Adipocyte (in vitro differentiated cells): ENCODE data around the gene KLF4.
A peak's percentile ranks its signal among the peaks of the same experiment; 100 is the strongest.

Experiments
- DNase-seq: peaks from one replicate; pipeline ENCODE4 v3.0.0-alpha.2; 2015; ENCODE audit warnings: low read depth
- H3K27me3 ChIP-seq: replicated peaks from 2 replicates; pipeline ENCODE4 v1.7.0; 2013; ENCODE audit warnings: mild to moderate bottlenecking, low read length, moderate library complexity; ENCODE audit not compliant: control insufficient read depth, insufficient read depth
- H3K36me3 ChIP-seq: 2 replicates; pipeline ENCODE4 v1.7.0; 2013; ENCODE audit warnings: low read length, mild to moderate bottlenecking, moderate library complexity; ENCODE audit not compliant: control insufficient read depth, insufficient read depth, severe bottlenecking
- H3K4me1 ChIP-seq: 2 replicates; pipeline ENCODE4 v1.7.0; 2013; ENCODE audit warnings: mild to moderate bottlenecking, low read length, moderate library complexity; ENCODE audit not compliant: control insufficient read depth, insufficient read depth
- H3K4me3 ChIP-seq: 2 replicates; pipeline ENCODE4 v1.7.0; 2013; ENCODE audit warnings: mild to moderate bottlenecking, low read length, moderate library complexity
- H3K9ac ChIP-seq: 2 replicates; pipeline ENCODE4 v1.7.0; 2013; ENCODE audit warnings: mild to moderate bottlenecking, low read length, moderate library complexity
- H3K9me3 ChIP-seq: 2 replicates; pipeline ENCODE4 v1.7.0; 2013; ENCODE audit warnings: mild to moderate bottlenecking, low read length, moderate library complexity; ENCODE audit not compliant: control insufficient read depth

KLF4 gene

DNA sequence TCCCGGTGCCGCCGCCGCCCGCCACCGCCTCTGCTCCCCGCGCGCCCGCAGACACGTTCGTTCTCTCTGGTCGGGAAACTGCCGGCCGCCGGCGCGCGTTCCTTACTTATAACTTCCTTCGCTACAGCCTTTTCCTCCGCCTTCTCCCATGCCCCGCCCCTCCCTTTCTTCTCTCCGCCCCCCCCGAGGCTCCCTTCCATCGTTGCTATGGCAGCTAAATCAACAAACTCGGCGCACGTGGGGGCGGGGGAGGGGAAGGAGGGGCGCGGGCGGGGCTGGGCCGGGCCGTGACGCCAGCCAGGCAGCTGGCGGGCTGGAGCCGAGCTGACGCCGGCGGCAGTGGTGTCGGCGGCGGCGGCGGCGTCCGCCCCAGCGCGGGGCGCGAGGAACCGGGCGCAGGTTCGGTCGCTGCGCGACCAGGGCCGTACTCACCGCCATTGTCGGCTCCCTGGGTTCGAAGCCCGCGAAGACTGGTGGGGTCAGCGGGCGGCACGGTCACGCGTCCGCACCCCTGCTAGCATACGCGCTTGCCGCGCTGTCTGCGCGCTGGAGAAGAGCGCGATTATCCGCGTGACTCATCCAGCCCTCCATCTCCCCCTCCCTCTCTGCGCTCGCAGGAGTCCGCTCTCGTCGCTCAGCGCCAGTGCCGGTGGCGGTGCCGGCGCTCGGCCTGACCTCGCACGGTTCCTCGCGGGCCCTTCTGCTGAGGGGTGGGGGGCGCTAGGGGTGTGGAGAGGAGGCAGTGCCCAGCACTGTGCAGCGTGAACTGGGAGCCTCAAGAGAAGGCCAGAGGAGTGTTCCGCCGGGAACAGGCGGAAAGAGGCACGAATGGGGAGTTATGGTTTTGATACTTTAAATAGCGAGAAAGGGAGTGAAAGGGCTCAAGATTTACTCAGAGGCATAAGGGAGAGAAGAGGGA lies at the start of gene KLF4:
TSS of gene KLF4 (minus strand) at position 83 of the 919 bp plus-strand sequence. CDS start 597 bp downstream, outside the sequence.
- peak; percentile 98 for DNase-seq
- Histone ChIP-seq H3K27me3 (no peaks in the 10 kb centered on the region), H3K4me1 (peaks cover 32% of the 10 kb centered on the region)

DNA sequence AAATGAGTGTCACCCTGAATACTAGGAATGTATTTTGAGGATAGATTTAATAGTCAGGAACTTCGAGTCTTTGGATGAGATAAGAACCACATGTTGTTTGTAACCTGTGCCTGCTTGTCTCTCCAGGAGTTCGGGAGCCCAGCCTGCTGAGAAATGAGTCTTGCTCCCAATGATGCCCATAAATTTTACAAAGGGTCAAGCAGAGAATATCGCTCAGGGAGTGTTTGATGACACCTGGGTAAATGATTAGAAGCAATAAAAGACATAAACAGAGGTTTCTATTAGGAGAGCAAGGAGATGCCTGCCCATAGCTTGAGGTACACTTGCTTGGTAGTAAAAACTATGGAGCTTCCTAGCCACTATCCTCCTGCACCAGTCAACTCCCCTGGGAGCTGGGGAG lies 46.9 kb upstream of the KLF4 start:
- no peak overlapping the region for H3K9ac ChIP-seq

More for the DNA sequence above, at the start of gene KLF4:
- no peaks in the 10 kb centered on the region for H3K9me3 ChIP-seq
- peak within 1 kb of the TSS; percentile 92 for H3K4me3 ChIP-seq
- peak within 1 kb of the TSS; percentile 90 for H3K9ac ChIP-seq
- H3K36me3 ChIP-seq = peaks cover 19% of the 10 kb centered on the region

DNA sequence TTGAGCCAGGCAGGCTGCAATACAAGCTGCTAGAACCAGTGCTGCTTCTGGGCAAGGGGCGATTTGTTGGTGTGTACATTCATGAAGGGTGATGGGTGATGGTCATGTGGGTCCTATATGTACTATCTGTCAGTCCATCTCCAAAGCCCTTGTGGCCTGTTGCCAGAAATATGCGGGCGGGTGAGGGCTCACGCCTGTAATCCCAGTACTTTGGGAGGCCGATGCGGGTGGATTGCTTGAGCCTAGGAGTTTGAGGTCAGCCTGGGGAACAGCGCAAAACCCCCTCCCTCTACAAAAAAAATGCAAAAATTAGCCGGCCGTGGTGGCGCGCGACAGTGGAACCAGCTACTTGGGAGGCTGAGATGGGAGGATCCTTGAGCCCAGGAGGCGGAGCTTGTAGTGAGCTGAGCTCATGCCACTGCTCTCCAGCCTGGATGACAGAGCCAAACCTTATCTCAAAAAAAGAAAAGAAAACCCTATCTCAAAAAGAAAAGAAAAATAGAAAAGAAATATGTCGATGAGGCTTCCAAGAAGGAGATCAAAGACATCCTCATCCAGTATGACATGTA lies 45.0 kb upstream of the KLF4 start:
- H3K4me1 ChIP-seq = peaks cover 15% of the 10 kb centered on the region
- H3K36me3 ChIP-seq = no peaks in the 10 kb centered on the region
- H3K9ac ChIP-seq = no peak overlapping the region
- H3K27me3 ChIP-seq = no peaks in the 10 kb centered on the region
- DNase-seq = no peak
- H3K4me3 ChIP-seq = no peak overlapping the region
- H3K9me3 ChIP-seq = no peaks in the 10 kb centered on the region

More for the DNA sequence above, 46.9 kb upstream of the KLF4 start:
- peaks cover 27% of the 10 kb centered on the region for H3K4me1 ChIP-seq
- H3K36me3 ChIP-seq = no peaks in the 10 kb centered on the region
- H3K9me3 ChIP-seq = no peaks in the 10 kb centered on the region
- no peak overlapping the region for H3K4me3 ChIP-seq
- H3K27me3 ChIP-seq = no peaks in the 10 kb centered on the region
- DNase-seq = no peak

DNA sequence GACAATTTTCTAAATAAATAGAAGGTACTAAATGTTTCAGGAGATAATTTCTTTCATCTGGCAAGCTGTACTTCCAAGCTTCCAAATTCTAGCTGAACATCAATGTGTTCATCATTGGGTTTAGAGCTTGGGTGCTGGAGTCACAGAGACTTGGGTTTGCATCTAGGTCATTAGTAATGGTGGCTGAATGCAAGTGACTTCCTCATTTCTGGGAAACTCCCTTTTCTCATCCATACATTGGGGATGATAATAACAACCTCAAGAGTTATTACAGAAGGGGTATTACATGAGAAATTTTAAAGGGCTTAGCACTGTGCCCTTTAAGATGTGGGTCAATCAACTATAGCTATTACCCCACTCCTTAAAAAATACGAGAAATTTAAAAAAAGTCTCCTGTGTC lies 41.1 kb upstream of the KLF4 start:
- Histone ChIP-seq H3K9me3 (no peaks in the 10 kb centered on the region), H3K36me3 (no peaks in the 10 kb centered on the region), H3K4me1 (peaks cover 3% of the 10 kb centered on the region), H3K4me3 (no peak overlapping the region), H3K9ac (no peak overlapping the region), H3K27me3 (no peaks in the 10 kb centered on the region)
- DNase-seq = no peak

GRCh38 chr9:107528686-107529085 lies 39.1 kb upstream of the KLF4 start:
- no peak overlapping the region for H3K4me3 ChIP-seq
- no peaks in the 10 kb centered on the region for H3K9me3 ChIP-seq
- H3K27me3 ChIP-seq = no peaks in the 10 kb centered on the region
- H3K36me3 ChIP-seq = no peaks in the 10 kb centered on the region
- no peak for DNase-seq
- peaks cover 3% of the 10 kb centered on the region for H3K4me1 ChIP-seq
- H3K9ac ChIP-seq = no peak overlapping the region

DNA sequence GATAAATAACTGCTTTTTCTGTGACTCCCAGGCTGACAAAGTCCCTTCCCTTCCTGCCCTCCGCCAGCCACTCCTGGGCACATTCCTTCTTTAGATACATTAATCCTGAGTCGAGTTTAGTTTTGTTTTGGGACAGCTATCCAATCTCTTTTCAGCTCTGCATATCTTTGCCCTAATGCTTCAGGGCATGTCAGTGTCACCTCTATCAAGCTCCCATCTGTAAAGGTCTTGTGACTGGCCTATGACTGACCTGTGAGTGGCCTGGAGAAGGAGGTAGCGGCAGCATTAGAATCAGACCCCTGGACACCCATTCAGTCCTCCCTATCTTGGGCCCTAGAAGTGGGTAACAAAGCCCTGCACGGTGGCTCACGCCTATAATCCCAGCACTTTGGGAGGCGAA lies 34.0 kb upstream of the KLF4 start:
- Histone ChIP-seq H3K4me3 (no peak overlapping the region), H3K4me1 (peaks cover 3% of the 10 kb centered on the region), H3K27me3 (no peaks in the 10 kb centered on the region), H3K9ac (no peak overlapping the region), H3K9me3 (peaks cover 3% of the 10 kb centered on the region), H3K36me3 (no peaks in the 10 kb centered on the region)
- no peak for DNase-seq

DNA sequence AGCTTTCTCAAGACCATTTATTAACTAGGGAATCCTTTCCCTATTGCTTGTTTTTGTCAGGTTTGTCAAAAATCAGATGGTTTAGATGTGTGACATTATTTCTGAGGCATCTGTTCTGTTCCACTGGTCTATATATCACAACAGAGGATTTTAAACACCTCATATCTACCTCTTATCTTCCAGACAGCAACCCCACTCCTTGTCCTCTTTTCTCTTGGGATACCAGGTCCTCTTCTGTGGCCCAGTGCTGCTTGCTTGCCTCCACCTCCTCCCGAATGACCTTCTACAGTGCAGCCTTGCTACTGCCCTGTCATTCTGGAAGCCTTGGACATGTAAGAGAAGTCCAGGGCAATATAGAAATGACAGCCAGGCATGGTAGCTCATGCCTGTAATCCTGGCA lies 30.6 kb upstream of the KLF4 start:
- Histone ChIP-seq H3K27me3 (no peaks in the 10 kb centered on the region), H3K9me3 (peaks cover 3% of the 10 kb centered on the region), H3K4me1 (no peaks in the 10 kb centered on the region), H3K9ac (no peak overlapping the region), H3K36me3 (no peaks in the 10 kb centered on the region), H3K4me3 (no peak overlapping the region)
- no peak for DNase-seq

DNA sequence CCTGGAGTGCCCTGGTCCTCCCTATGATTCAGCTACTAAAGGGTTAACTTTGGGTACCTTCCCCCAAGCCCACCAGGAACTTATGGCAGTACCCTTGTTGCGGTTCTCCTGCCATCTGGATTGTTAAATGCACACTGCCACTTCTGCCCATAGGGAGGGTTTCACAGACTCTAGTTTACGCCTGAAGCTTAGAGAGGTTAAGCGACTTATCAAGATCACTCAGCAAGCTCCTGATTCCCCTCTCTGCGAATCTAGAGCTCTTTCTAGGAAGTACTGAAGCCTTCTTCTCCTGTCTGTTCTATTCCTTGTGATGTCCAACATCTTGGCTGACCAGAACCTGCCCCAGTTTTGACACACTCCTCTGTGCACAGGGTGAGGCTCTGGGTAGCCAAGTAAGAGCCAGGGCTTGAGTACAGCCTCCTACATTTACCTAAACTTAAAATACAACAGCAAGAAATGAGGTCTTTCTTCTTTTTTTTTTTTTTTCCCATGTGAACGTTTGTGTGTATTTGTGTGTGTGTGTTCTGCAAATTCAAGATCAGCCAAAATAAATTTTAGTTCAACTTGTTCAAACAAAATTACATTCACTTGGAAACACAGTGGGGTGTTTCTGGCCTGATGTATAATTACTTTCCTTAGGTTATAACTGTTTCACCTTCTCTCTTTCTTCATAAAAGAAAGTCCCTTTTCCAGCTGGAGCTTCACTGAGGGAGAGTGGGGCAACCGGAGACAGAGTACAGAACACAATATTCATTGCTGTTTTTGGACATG lies 28.7 kb upstream of the KLF4 start:
- Histone ChIP-seq H3K4me3 (no peak overlapping the region), H3K27me3 (no peaks in the 10 kb centered on the region), H3K9ac (no peak overlapping the region), H3K36me3 (no peaks in the 10 kb centered on the region), H3K9me3 (peaks cover 3% of the 10 kb centered on the region), H3K4me1 (no peaks in the 10 kb centered on the region)
- DNase-seq = no peak

DNA sequence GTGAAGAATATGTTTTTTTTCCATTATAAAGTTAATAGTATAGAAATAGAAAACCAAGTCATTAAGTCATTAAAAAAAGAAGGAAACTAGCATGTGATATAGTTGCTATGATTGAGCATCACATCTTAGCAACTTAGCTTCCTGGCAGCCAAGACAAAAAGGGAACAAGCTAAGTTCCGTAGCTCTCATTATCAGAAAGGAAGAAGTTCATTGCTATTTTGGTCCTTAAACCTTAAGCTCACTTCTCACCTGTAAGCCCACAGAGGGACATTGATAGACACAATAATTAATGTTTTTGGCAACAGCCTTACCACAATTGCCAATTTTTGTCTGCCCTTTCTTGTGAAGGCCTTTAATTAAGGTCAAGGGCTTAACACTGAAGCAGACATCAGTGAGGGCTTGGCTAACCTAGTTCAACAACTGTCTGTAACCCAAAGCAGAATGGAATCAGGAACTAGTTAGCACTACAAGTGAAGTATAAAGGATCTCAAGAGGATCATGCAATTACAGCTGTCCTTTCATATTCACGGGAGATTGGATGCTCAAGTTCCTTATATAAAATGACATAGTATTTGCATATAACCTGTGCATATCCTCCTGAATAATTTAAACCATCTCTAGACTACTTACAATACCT lies 24.0 kb upstream of the KLF4 start:
- Histone ChIP-seq H3K4me1 (no peaks in the 10 kb centered on the region), H3K9me3 (no peaks in the 10 kb centered on the region), H3K36me3 (no peaks in the 10 kb centered on the region), H3K9ac (no peak overlapping the region), H3K27me3 (no peaks in the 10 kb centered on the region), H3K4me3 (no peak overlapping the region)
- DNase-seq = no peak

DNA sequence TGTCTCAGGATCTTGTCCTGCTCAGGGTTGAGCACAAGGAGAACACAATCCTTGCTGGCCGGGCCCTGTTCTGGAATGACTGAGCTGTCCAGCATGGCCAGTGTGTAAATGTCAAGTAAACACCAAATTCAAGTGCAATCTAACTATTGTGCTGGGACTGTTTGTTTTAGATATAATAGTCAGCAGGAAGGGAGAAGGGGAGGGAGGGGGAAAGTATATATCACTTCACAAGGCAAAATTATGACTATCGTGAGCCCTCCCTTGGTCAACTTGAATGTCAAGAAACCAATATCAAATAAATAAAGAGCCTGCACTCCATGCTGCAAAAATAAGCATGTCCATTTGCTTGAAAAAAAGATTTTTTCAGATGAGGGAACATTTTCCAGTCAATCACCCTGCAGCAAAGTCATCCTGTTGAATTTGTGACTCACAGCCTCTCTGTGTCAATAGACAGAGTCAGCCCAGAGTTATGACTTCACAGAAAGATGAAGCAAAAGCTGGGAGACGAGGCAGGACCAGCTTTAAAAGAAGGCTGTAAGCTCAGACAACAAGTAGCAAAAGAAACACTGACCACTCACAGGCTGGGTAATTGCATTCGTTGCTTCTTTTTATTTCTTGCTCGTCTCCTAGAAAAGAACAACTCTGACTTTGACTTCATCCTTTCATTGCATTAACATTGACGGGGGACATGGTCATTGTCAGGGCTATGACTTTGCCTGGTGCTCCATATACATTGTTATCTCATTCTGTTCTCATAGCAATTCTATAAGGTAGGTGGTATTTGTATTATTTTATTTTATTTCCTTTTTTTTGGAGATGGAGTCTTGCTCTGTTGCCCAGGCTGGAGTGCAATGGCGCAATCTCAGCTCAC lies 15.3 kb upstream of the KLF4 start:
- Histone ChIP-seq H3K36me3 (no peaks in the 10 kb centered on the region), H3K4me3 (peak overlapping the region; percentile 25), H3K4me1 (peaks cover 14% of the 10 kb centered on the region), H3K9ac (peak overlapping the region; percentile 44), H3K27me3 (no peaks in the 10 kb centered on the region), H3K9me3 (no peaks in the 10 kb centered on the region)
- DNase-seq = peak; percentile 92
